Glomerular visceral epithelial cell (primary cell): ENCODE results near the gene TSLP.

Experiments
- DNase-seq: peaks from one replicate; pipeline ENCODE4 v3.0.0-alpha.2; 2016; ENCODE audit errors: extremely low spot score

Gene TSLP

GRCh38 chr5:111095982-111096381, 24.5 kb downstream of the TSLP start:
- no peak for DNase-seq

- no peak for DNase-seq
These were observed 27.7 kb downstream of the TSLP start for GRCh38 chr5:111099058-111099778.

- no peak for DNase-seq
These were observed 34.9 kb downstream of the TSLP start for GRCh38 chr5:111106320-111106948.

- DNase-seq = no peak
These were observed 35.9 kb downstream of the TSLP start for GRCh38 chr5:111107371-111107770.

- DNase-seq = no peak
These were observed 40.4 kb downstream of the TSLP start for GRCh38 chr5:111111956-111112355.

- DNase-seq = no peak
These were observed 42.2 kb downstream of the TSLP start for GRCh38 chr5:111113678-111114077.

GRCh38 chr5:111115229-111115628, 43.7 kb downstream of the TSLP start:
- no peak for DNase-seq

GRCh38 chr5:111116550-111116949, 45.0 kb downstream of the TSLP start:
- no peak for DNase-seq

GRCh38 chr5:111117136-111117535, 45.6 kb downstream of the TSLP start:
- no peak for DNase-seq

- DNase-seq = no peak
These were observed 47.7 kb downstream of the TSLP start for GRCh38 chr5:111119221-111119620.

GRCh38 chr5:111119856-111120255, 48.3 kb downstream of the TSLP start:
- no peak for DNase-seq

GRCh38 chr5:111120911-111121310, 49.4 kb downstream of the TSLP start:
- DNase-seq = peak; percentile 9

- DNase-seq = no peak
These were observed 50.4 kb downstream of the TSLP start for GRCh38 chr5:111121926-111122325.

GRCh38 chr5:111122398-111122797, 50.9 kb downstream of the TSLP start:
- no peak for DNase-seq

- no peak for DNase-seq
These were observed 53.3 kb downstream of the TSLP start for GRCh38 chr5:111124793-111125192.

GRCh38 chr5:111126896-111127295, 55.4 kb downstream of the TSLP start:
- no peak for DNase-seq
